B cell (primary cell): ENCODE data around the gene LRP4. TPM values are rescaled to one million over a fixed set of nuclear protein-coding genes. Genes with fewer than 3 reads are reported as not detected.
"Not testable (repeated sequence)": the region's sequence is repeated elsewhere in the genome, so short reads cannot be mapped to it uniquely, and the experiment has no call there.

ENCODE experiments used
- ATAC-seq: fragments of 200-7000 bp; cut with Tn5 transposase; one replicate; pipeline ENCODE4 v1.10.0; 2021; ENCODE audit warnings: low read depth, mild to moderate bottlenecking, moderate number of reproducible peaks, moderate library complexity
- CTCF ChIA-PET: fragments of 350-600 bp; sonication (Branson Sonifier 250); formaldehyde crosslinking; loops from one replicate; lab custom pipeline; 2021; ENCODE audit warnings: antibody characterized with exemption, inconsistent platforms; lab: Charles Lee
- POLR2A ChIA-PET: fragments of 350-600 bp; sonication (Branson Sonifier 250); formaldehyde crosslinking; loops from one replicate; lab custom pipeline; 2021; ENCODE audit warnings: antibody characterized with exemption; lab: Charles Lee
- DNase-seq: peaks from one replicate; pipeline ENCODE4 v3.0.0; 2013
- H2AFZ ChIP-seq: 2 replicates; pipeline ENCODE4 v1.6.1; 2012; ENCODE audit warnings: mild to moderate bottlenecking, low read depth, low read length; ENCODE audit not compliant: insufficient read depth, poor library complexity, severe bottlenecking
- H3K27ac ChIP-seq, 2 donors: 1 replicate in 1 of 2; 2 replicates in 1 of 2; pipeline ENCODE4 v1.5.1; 2012 to 2013; ENCODE audit warnings: low read length in 2 of 2, mild to moderate bottlenecking in 2 of 2, moderate library complexity in 1 of 2
- H3K27me3 ChIP-seq, 4 experiments: fragments of 200-600 bp in 1 of 4; sonication (generic) in 1 of 4; replicated peaks in 1 of 4; 1 replicate in 2 of 4; 2 replicates in 2 of 4; pipeline versions ENCODE4 v1.6.1 to v1.7.0; 2013 to 2016; ENCODE audit warnings: low read length in 3 of 4, mild to moderate bottlenecking in 2 of 4, mixed read lengths in 1 of 4, moderate library complexity in 1 of 4; ENCODE audit not compliant: insufficient read depth in 4 of 4, control insufficient read depth in 3 of 4; ENCODE audit errors: control extremely low read depth in 1 of 4
- H3K36me3 ChIP-seq, 2 experiments: replicated peaks in 1 of 2; 1 replicate in 1 of 2; 2 replicates in 1 of 2; pipeline versions ENCODE4 v1.6.1 to v1.7.1; 2013; ENCODE audit warnings: low read length in 1 of 2; ENCODE audit not compliant: insufficient read depth in 2 of 2, control insufficient read depth in 1 of 2; ENCODE audit errors: control extremely low read depth in 1 of 2, extremely low read depth in 1 of 2
- H3K4me1 ChIP-seq, 2 donors: fragments of 200-600 bp in 1 of 2; sonication (generic) in 1 of 2; 1 replicate in 1 of 2; 2 replicates in 1 of 2; pipeline versions ENCODE4 v1.5.1 to v1.6.1; 2013 to 2017; ENCODE audit warnings: low read length in 2 of 2; ENCODE audit not compliant: control insufficient read depth in 2 of 2, insufficient read depth in 2 of 2
- H3K4me2 ChIP-seq: replicated peaks from 2 replicates; pipeline ENCODE3; 2012; ENCODE audit warnings: mild to moderate bottlenecking, low read depth, low read length; ENCODE audit not compliant: poor library complexity, severe bottlenecking
- H3K4me3 ChIP-seq, 5 experiments: fragments of 200-600 bp in 1 of 5; sonication (generic) in 1 of 5; 1 replicate in 3 of 5; 2 replicates in 2 of 5; pipeline versions ENCODE4 v1.5.1 to v1.7.0; 2011 to 2016; ENCODE audit warnings: low read length in 4 of 5, mild to moderate bottlenecking in 4 of 5, low read depth in 2 of 5, control low read depth in 1 of 5, moderate library complexity in 1 of 5; ENCODE audit not compliant: insufficient read depth in 1 of 5; ENCODE audit errors: control extremely low read depth in 1 of 5, extremely low read depth in 1 of 5
- H3K79me2 ChIP-seq: fragments of 200-600 bp; sonication (generic); one replicate; pipeline ENCODE4 v1.6.0; 2016; ENCODE audit warnings: low read length; ENCODE audit not compliant: control insufficient read depth, insufficient read depth
- H3K9ac ChIP-seq: fragments of 200-600 bp; sonication (generic); 2 replicates; pipeline ENCODE4 v1.6.1; 2017; ENCODE audit warnings: mild to moderate bottlenecking, low read length, moderate library complexity
- H3K9me3 ChIP-seq, 3 donors: one replicate each; pipeline versions ENCODE4 v1.6.1 to v1.7.1; 2013; ENCODE audit warnings: low read length in 2 of 3; ENCODE audit not compliant: control insufficient read depth in 2 of 3, insufficient read depth in 1 of 3; ENCODE audit errors: control extremely low read depth in 1 of 3
- H4K20me1 ChIP-seq: 2 replicates; pipeline ENCODE4 v1.6.0; 2012; ENCODE audit warnings: mild to moderate bottlenecking, low read length; ENCODE audit not compliant: insufficient read depth, control insufficient read depth, poor library complexity, severe bottlenecking
- H3K27ac Mint-ChIP-seq: one replicate; pipeline ENCODE4 v1.8.0; 2021; ENCODE audit warnings: mixed read lengths
- H3K27me3 Mint-ChIP-seq: one replicate; pipeline ENCODE4 v1.8.0; 2021; ENCODE audit warnings: mixed read lengths
- H3K4me1 Mint-ChIP-seq: one replicate; pipeline ENCODE4 v1.8.0; 2021; ENCODE audit warnings: mixed read lengths
- H3K4me3 Mint-ChIP-seq: one replicate; pipeline ENCODE4 v1.8.0; 2021; ENCODE audit warnings: mixed read lengths
- H3K9me3 Mint-ChIP-seq: one replicate; pipeline ENCODE4 v1.8.0; 2022; ENCODE audit warnings: mixed read lengths; ENCODE audit not compliant: insufficient read depth
- CTCF ChIP-seq: fragments of 200-600 bp; IDR thresholded peaks from one replicate; pipeline ENCODE4 v1.8.0; 2022; ENCODE audit warnings: antibody characterized with exemption, mild to moderate bottlenecking
- EZH2 ChIP-seq: IDR thresholded peaks from 2 replicates; pipeline ENCODE4 v1.6.1; 2012; ENCODE audit warnings: borderline replicate concordance, low read depth, mild to moderate bottlenecking, moderate library complexity, low read length; ENCODE audit not compliant: insufficient read depth, poor library complexity, severe bottlenecking
- WGBS: methylation state at CpG from one replicate; pipeline ENCODE4 v1.1.5; 2013; ENCODE audit warnings: missing lambda C conversion rate; ENCODE audit not compliant: insufficient coverage; 5-methylcytosine and 5-hydroxymethylcytosine counted together
- intact Hi-C: fragments of 100-400 bp; cut with micrococcal nuclease; formaldehyde crosslinking; loops from one replicate; pipeline ENCODE4 v1.10.0; 2022
- polyA plus RNA-seq: library from polyadenylated mRNA; depleted of rRNA; stranded (reverse); fragments of >200 nt; gene quantifications from 2 replicates; pipeline ENCODE4 v1.2.3, GENCODE V29; 2012
- total RNA-seq, 2 donors: library from RNA; stranded (reverse); fragments of 120-200 nt in 1 of 2; gene quantifications; 1 replicate in 1 of 2; 2 replicates in 1 of 2; pipeline versions ENCODE4 v1.2.3 to v1.2.4, GENCODE V29; 2013 to 2022

Gene LRP4
- total and polyA plus RNA-seq, 2 donors (not counting 1 experiment from before 2014, with no cell fraction given) = not detected

DNA sequence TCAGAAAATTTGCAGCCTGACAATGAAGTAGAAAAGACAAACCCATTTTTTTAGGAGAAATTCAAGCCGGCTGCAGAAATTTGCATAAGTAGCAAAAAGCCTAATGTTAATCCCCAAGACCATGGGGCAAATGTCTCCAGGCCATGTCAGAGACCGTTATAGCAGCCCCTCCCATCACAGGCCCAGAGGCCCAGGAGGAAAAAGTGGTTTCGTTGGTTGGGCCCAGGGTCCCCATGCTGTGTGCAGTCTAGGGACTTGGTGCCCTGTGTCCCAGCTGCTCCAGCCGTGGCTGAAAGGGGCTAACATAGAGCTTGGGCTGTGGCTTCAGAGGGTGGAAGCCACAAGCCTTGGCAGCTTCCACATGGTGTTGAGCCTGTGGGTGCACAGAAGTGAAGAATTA, 9.6 kb upstream of the LRP4 start:
- CTCF ChIA-PET, H2AFZ ChIP-seq, ATAC-seq, intact Hi-C loops, H3K9me3 ChIP-seq, H3K27me3 ChIP-seq, DNase-seq, H3K9me3 Mint-ChIP-seq, POLR2A ChIA-PET, H3K79me2 ChIP-seq, H4K20me1 ChIP-seq, H3K27ac ChIP-seq, H3K4me2 ChIP-seq, H3K4me3 Mint-ChIP-seq, H3K36me3 ChIP-seq, H3K27ac Mint-ChIP-seq, H3K4me1 ChIP-seq, H3K4me1 Mint-ChIP-seq, H3K4me3 ChIP-seq, H3K9ac ChIP-seq: not testable (repeated sequence)
- WGBS = 80% methylated on average over 4 of the region's 4 CpGs
- peaks cover 38% of the 10 kb centered on the region for H3K27me3 Mint-ChIP-seq

DNA sequence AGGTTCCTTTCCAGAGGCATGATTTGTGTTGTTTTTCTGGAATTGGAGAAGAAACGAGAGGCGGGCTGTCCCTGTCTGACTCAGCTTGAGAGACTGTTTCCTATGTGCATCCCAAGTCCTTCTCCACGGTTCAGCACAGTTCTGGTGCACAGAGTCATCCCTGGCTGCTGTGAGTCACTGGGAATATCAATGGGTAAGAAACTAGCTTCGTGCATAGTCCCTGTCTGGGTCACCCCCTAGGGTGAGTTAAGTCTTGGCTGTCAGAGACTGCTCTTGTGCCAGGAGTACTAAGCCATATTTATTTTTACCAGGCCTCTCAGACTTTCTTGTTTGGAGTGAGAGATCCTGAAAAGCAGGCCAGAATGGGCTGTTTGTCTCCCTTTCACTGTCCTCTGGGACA, 2.4 kb upstream of the LRP4 start:
- Histone ChIP-seq H3K27me3 (peaks cover 0 to 35% (median 28%) of the 10 kb centered on the region in 4 experiments), H3K36me3 (no peaks in the 10 kb centered on the region), H3K4me2 (no peak overlapping the region), H3K9me3 (peaks cover 0 to 8% (median 0%) of the 10 kb centered on the region in 3 donors), H3K27ac (no peak overlapping the region), H3K79me2 (no peaks in the 10 kb centered on the region), H2AFZ (no peak overlapping the region), H3K9ac (no peak overlapping the region), H3K4me3 (no peak overlapping the region), H4K20me1 (no peaks in the 10 kb centered on the region), H3K4me1 (peaks cover 28 to 31% of the 10 kb centered on the region in 2 donors)
- ChIA-PET POLR2A (no interaction called here), CTCF (no interaction called here)
- TF ChIP-seq EZH2 (no peak), CTCF (no peak)
- Mint-ChIP-seq H3K4me3 (no peak overlapping the region), H3K9me3 (no peaks in the 10 kb centered on the region), H3K27ac (no peak overlapping the region), H3K4me1 (peaks cover 30% of the 10 kb centered on the region), H3K27me3 (peaks cover 27% of the 10 kb centered on the region)
- 88% methylated on average over 4 of the region's 4 CpGs for WGBS
- intact Hi-C loops = no loop called here
- ATAC-seq = no peak
- no peak for DNase-seq
